ENCODE measurements around the gene NOTCH2.

GRCh38 chr1:119937198-119937597 is 132.3 kb downstream of the NOTCH2 start:
- TF ChIP-seq CTCF (IDR thresholded peaks at IDR 0.05), result no peak
- TF ChIP-seq POLR2A (IDR thresholded peaks at IDR 0.05), result no peak

Measured in vagina (tissue), 2 donors.